HL-60 (cell line): ENCODE results near the gene EGFR.

Experiments
- POLR2AphosphoS5 ChIP-seq: IDR thresholded peaks from 2 replicates; pipeline ENCODE4 v1.6.1; 2012; ENCODE audit warnings: low read depth
- TF ChIP-seq, protein P1 (sequence below): IDR thresholded peaks from one replicate; pipeline ENCODE4 v1.5.1; 2011; ENCODE audit warnings: low read length, control low read depth, inconsistent platforms; ENCODE audit not compliant: insufficient read depth
- TF ChIP-seq, protein P2 (sequence below): IDR thresholded peaks from 2 replicates; pipeline ENCODE4 v1.6.1; 2012; ENCODE audit warnings: low read depth; ENCODE audit not compliant: insufficient replicate concordance

DNA sequence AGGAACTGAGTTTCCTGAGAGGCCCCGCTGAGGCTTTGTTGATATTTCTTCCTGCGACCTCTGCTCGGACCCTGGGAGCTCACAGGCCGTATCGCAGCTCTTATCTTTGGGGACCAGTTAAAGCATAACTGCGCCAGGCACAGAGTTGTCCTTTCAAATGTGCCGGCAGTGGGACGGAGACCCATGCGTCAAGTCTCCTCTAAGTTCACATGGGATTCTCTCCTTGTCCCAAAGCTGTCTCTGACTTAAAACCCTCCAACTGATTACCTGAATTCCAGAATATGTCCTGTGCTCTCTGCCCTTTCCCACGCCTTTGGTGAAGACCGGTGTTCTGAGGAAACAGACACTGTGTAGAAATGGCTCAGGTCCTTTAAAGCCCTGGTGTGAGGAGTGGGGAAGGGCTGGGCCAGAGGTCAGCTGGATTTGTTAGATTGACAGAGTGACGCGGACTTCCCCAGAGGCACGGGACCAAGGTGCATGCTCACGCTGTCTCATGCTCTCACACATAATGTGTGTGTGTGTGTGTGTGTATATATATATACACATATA lies 169.8 kb downstream of the EGFR start:
- TF ChIP-seq, protein P1, sequence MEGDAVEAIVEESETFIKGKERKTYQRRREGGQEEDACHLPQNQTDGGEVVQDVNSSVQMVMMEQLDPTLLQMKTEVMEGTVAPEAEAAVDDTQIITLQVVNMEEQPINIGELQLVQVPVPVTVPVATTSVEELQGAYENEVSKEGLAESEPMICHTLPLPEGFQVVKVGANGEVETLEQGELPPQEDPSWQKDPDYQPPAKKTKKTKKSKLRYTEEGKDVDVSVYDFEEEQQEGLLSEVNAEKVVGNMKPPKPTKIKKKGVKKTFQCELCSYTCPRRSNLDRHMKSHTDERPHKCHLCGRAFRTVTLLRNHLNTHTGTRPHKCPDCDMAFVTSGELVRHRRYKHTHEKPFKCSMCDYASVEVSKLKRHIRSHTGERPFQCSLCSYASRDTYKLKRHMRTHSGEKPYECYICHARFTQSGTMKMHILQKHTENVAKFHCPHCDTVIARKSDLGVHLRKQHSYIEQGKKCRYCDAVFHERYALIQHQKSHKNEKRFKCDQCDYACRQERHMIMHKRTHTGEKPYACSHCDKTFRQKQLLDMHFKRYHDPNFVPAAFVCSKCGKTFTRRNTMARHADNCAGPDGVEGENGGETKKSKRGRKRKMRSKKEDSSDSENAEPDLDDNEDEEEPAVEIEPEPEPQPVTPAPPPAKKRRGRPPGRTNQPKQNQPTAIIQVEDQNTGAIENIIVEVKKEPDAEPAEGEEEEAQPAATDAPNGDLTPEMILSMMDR: no peak
- no peak for TF ChIP-seq POLR2AphosphoS5
- TF ChIP-seq, protein P2, sequence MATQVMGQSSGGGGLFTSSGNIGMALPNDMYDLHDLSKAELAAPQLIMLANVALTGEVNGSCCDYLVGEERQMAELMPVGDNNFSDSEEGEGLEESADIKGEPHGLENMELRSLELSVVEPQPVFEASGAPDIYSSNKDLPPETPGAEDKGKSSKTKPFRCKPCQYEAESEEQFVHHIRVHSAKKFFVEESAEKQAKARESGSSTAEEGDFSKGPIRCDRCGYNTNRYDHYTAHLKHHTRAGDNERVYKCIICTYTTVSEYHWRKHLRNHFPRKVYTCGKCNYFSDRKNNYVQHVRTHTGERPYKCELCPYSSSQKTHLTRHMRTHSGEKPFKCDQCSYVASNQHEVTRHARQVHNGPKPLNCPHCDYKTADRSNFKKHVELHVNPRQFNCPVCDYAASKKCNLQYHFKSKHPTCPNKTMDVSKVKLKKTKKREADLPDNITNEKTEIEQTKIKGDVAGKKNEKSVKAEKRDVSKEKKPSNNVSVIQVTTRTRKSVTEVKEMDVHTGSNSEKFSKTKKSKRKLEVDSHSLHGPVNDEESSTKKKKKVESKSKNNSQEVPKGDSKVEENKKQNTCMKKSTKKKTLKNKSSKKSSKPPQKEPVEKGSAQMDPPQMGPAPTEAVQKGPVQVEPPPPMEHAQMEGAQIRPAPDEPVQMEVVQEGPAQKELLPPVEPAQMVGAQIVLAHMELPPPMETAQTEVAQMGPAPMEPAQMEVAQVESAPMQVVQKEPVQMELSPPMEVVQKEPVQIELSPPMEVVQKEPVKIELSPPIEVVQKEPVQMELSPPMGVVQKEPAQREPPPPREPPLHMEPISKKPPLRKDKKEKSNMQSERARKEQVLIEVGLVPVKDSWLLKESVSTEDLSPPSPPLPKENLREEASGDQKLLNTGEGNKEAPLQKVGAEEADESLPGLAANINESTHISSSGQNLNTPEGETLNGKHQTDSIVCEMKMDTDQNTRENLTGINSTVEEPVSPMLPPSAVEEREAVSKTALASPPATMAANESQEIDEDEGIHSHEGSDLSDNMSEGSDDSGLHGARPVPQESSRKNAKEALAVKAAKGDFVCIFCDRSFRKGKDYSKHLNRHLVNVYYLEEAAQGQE: no peak
